HEK293 (cell line): ENCODE data around the gene CLCN2.

Experiments
- FEZF1 ChIP-seq: fragments of 450-650 bp; formaldehyde crosslinking; IDR thresholded peaks from 2 replicates; pipeline ENCODE4 v1.5.1; 2016; ENCODE audit warnings: missing biosample characterization, missing genetic modification characterization
- KLF17 ChIP-seq: fragments of 450-650 bp; formaldehyde crosslinking; IDR thresholded peaks from 2 replicates; pipeline ENCODE4 v1.5.1; 2016; ENCODE audit warnings: missing biosample characterization, missing genetic modification characterization
- KLF8 ChIP-seq: fragments of 450-650 bp; formaldehyde crosslinking; IDR thresholded peaks from 2 replicates; pipeline ENCODE4 v1.5.1; 2016; ENCODE audit warnings: missing biosample characterization, missing genetic modification characterization
- MEIS1 ChIP-seq: sonication (generic); formaldehyde crosslinking; IDR thresholded peaks from 2 replicates; pipeline ENCODE4 v1.8.1; 2022; ENCODE audit warnings: missing genetic modification reagents, mild to moderate bottlenecking, borderline replicate concordance
- PRDM1 ChIP-seq: fragments of 450-650 bp; formaldehyde crosslinking; IDR thresholded peaks from 2 replicates; pipeline ENCODE4; 2016; ENCODE audit warnings: missing biosample characterization, missing genetic modification characterization
- SALL2 ChIP-seq: fragments of 450-650 bp; formaldehyde crosslinking; IDR thresholded peaks from 2 replicates; pipeline ENCODE4 v1.5.0; 2017; ENCODE audit warnings: missing biosample characterization, mild to moderate bottlenecking, missing genetic modification characterization, borderline replicate concordance
- SCRT2 ChIP-seq: fragments of 450-650 bp; formaldehyde crosslinking; IDR thresholded peaks from 2 replicates; pipeline ENCODE4 v1.5.1; 2016; ENCODE audit warnings: missing biosample characterization, missing genetic modification characterization
- ZBTB1 ChIP-seq: fragments of 450-650 bp; formaldehyde crosslinking; IDR thresholded peaks from 2 replicates; pipeline ENCODE4 v1.5.1; 2016; ENCODE audit warnings: missing biosample characterization, missing genetic modification characterization
- ZBTB10 ChIP-seq: fragments of 450-650 bp; formaldehyde crosslinking; IDR thresholded peaks from 2 replicates; pipeline ENCODE4 v1.5.1; 2016; ENCODE audit warnings: missing biosample characterization, missing genetic modification characterization
- ZBTB21 ChIP-seq: fragments of 450-650 bp; formaldehyde crosslinking; IDR thresholded peaks from 2 replicates; pipeline ENCODE4 v1.5.1; 2017; ENCODE audit warnings: missing biosample characterization, missing genetic modification characterization
- ZBTB48 ChIP-seq: fragments of 450-650 bp; formaldehyde crosslinking; IDR thresholded peaks from 2 replicates; pipeline ENCODE4 v1.5.1; 2016; ENCODE audit warnings: missing biosample characterization, missing genetic modification characterization
- ZBTB7A ChIP-seq: fragments of 450-650 bp; formaldehyde crosslinking; IDR thresholded peaks from 2 replicates; pipeline ENCODE4 v1.5.1; 2016; ENCODE audit warnings: low read depth, missing biosample characterization, missing genetic modification characterization
- ZNF112 ChIP-seq: fragments of 450-650 bp; formaldehyde crosslinking; IDR thresholded peaks from 2 replicates; pipeline ENCODE4 v1.5.0; 2017; ENCODE audit warnings: missing biosample characterization, missing genetic modification characterization
- ZNF114 ChIP-seq: fragments of 450-650 bp; formaldehyde crosslinking; IDR thresholded peaks from 2 replicates; pipeline ENCODE4 v1.5.0; 2017; ENCODE audit warnings: missing biosample characterization, missing genetic modification characterization
- ZNF140 ChIP-seq: fragments of 450-650 bp; formaldehyde crosslinking; IDR thresholded peaks from 2 replicates; pipeline ENCODE4 v1.5.1; 2016; ENCODE audit warnings: missing biosample characterization, missing genetic modification characterization
- ZNF18 ChIP-seq: fragments of 450-650 bp; formaldehyde crosslinking; IDR thresholded peaks from 2 replicates; pipeline ENCODE4 v1.5.1; 2016; ENCODE audit warnings: missing biosample characterization, missing genetic modification characterization
- ZNF184 ChIP-seq: fragments of 450-650 bp; IDR thresholded peaks from 2 replicates; pipeline ENCODE4 v1.5.1; 2018; ENCODE audit warnings: missing biosample characterization, mild to moderate bottlenecking, missing genetic modification characterization
- ZNF221 ChIP-seq: fragments of 450-650 bp; formaldehyde crosslinking; IDR thresholded peaks from 2 replicates; pipeline ENCODE4 v1.5.1; 2017; ENCODE audit warnings: missing biosample characterization, missing genetic modification characterization, borderline replicate concordance
- ZNF302 ChIP-seq: fragments of 450-650 bp; formaldehyde crosslinking; IDR thresholded peaks from 2 replicates; pipeline ENCODE4 v1.5.1; 2016; ENCODE audit warnings: missing biosample characterization, missing genetic modification characterization, low read depth
- ZNF311 ChIP-seq: fragments of 450-650 bp; formaldehyde crosslinking; IDR thresholded peaks from 2 replicates; pipeline ENCODE4 v1.5.1; 2017; ENCODE audit warnings: missing biosample characterization, missing genetic modification characterization, borderline replicate concordance
- ZNF341 ChIP-seq: fragments of 450-650 bp; formaldehyde crosslinking; IDR thresholded peaks from 2 replicates; pipeline ENCODE4; 2016; ENCODE audit warnings: low read depth, missing biosample characterization, missing genetic modification characterization
- ZNF394 ChIP-seq: fragments of 450-650 bp; formaldehyde crosslinking; IDR thresholded peaks from 2 replicates; pipeline ENCODE4 v1.5.1; 2016; ENCODE audit warnings: missing biosample characterization, missing genetic modification characterization, mild to moderate bottlenecking, moderate library complexity, borderline replicate concordance
- ZNF530 ChIP-seq: fragments of 450-650 bp; formaldehyde crosslinking; IDR thresholded peaks from 2 replicates; pipeline ENCODE4 v1.5.1; 2016; ENCODE audit warnings: low read depth, missing biosample characterization, missing genetic modification characterization
- ZNF561 ChIP-seq: fragments of 450-650 bp; IDR thresholded peaks from 2 replicates; pipeline ENCODE4 v1.5.1; 2018; ENCODE audit warnings: missing biosample characterization, missing genetic modification characterization, borderline replicate concordance
- ZNF639 ChIP-seq: fragments of 450-650 bp; formaldehyde crosslinking; IDR thresholded peaks from 2 replicates; pipeline ENCODE4 v1.5.1; 2016; ENCODE audit warnings: missing biosample characterization, missing genetic modification characterization
- ZNF76 ChIP-seq: fragments of 450-650 bp; formaldehyde crosslinking; IDR thresholded peaks from 2 replicates; pipeline ENCODE4; 2016; ENCODE audit warnings: low read depth, missing biosample characterization, missing genetic modification characterization, borderline replicate concordance
- ZNF768 ChIP-seq: fragments of 450-650 bp; formaldehyde crosslinking; IDR thresholded peaks from 2 replicates; pipeline ENCODE4 v1.5.1; 2018; ENCODE audit warnings: missing biosample characterization, mild to moderate bottlenecking, missing genetic modification characterization
- ZNF792 ChIP-seq: fragments of 450-650 bp; formaldehyde crosslinking; IDR thresholded peaks from 2 replicates; pipeline ENCODE4 v1.5.1; 2016; ENCODE audit warnings: missing biosample characterization, missing genetic modification characterization
- ZNF843 ChIP-seq: fragments of 450-650 bp; formaldehyde crosslinking; IDR thresholded peaks from 2 replicates; pipeline ENCODE4 v1.5.1; 2016; ENCODE audit warnings: missing biosample characterization, missing genetic modification characterization
- ZSCAN23 ChIP-seq: fragments of 450-650 bp; formaldehyde crosslinking; IDR thresholded peaks from 2 replicates; pipeline ENCODE4 v1.5.1; 2016; ENCODE audit warnings: missing biosample characterization, missing genetic modification characterization
- ZSCAN30 ChIP-seq: fragments of 450-650 bp; IDR thresholded peaks from 2 replicates; pipeline ENCODE4 v1.5.1; 2018; ENCODE audit warnings: missing biosample characterization, mild to moderate bottlenecking, missing genetic modification characterization, moderate library complexity
- ZSCAN4 ChIP-seq: fragments of 450-650 bp; formaldehyde crosslinking; IDR thresholded peaks from 2 replicates; pipeline ENCODE4 v1.5.1; 2017; ENCODE audit warnings: missing biosample characterization, missing genetic modification characterization
- ZXDB ChIP-seq: fragments of 450-650 bp; formaldehyde crosslinking; IDR thresholded peaks from 2 replicates; pipeline ENCODE4 v1.5.1; 2016; ENCODE audit warnings: missing biosample characterization, missing genetic modification characterization

The CLCN2 gene

GRCh38 chr3:184362668-184363546, 1.5 kb upstream of the CLCN2 start (continued):
- TF ChIP-seq ZNF184 (tag by site-specific recombination), result 0 out of 2 replicates have a peak, but pooled peaks have one; percentile 38
- TF ChIP-seq ZSCAN4 (tag by site-specific recombination), result peak; percentile 84
- no peak for TF ChIP-seq ZNF639 (tag by site-specific recombination)
- TF ChIP-seq ZNF341 (tag by site-specific recombination), result no peak
- TF ChIP-seq ZSCAN30 (tag by site-specific recombination), result peak; percentile 80
- TF ChIP-seq KLF8 (tag by site-specific recombination), result peak; percentile 24
- no peak for TF ChIP-seq ZBTB21 (tag by site-specific recombination)
- TF ChIP-seq ZBTB10 (tag by site-specific recombination), result peak; percentile 41
- no peak for TF ChIP-seq ZNF18 (tag by site-specific recombination)
- TF ChIP-seq ZNF792 (tag by site-specific recombination), result no peak
- no peak for TF ChIP-seq ZNF768 (tag by site-specific recombination)
- no peak for TF ChIP-seq FEZF1 (tag by site-specific recombination)
- TF ChIP-seq ZNF140 (tag by site-specific recombination), result no peak
- TF ChIP-seq ZNF302 (tag by site-specific recombination), result no peak
- TF ChIP-seq ZNF76 (tag by site-specific recombination), result no peak
- no peak for TF ChIP-seq ZNF221 (tag by site-specific recombination)
- TF ChIP-seq MEIS1 (CRISPR knock-in tag), result no peak
- peak; percentile 9; the same call in 1 of the 2 replicates for TF ChIP-seq ZNF394
- no peak for TF ChIP-seq ZSCAN23 (tag by site-specific recombination)
- no peak; the same call in 1 of the 2 replicates for TF ChIP-seq ZBTB7A
- no peak for TF ChIP-seq ZNF112 (tag by site-specific recombination)
- no peak for TF ChIP-seq PRDM1
- no peak for TF ChIP-seq ZNF114 (tag by site-specific recombination)
- no peak for TF ChIP-seq ZBTB1 (tag by site-specific recombination)
- no peak for TF ChIP-seq SCRT2 (tag by site-specific recombination)
- peak; percentile 58 for TF ChIP-seq ZNF561
- TF ChIP-seq ZXDB (tag by site-specific recombination), result peak; percentile 32
- no peak for TF ChIP-seq ZNF530
- TF ChIP-seq ZBTB48 (tag by site-specific recombination), result no peak
- no peak for TF ChIP-seq SALL2
- TF ChIP-seq ZNF311 (tag by site-specific recombination), result no peak
- TF ChIP-seq KLF17 (tag by site-specific recombination), result 0 out of 2 replicates have a peak, but pooled peaks have one; percentile 19
- TF ChIP-seq ZNF843 (tag by site-specific recombination), result peak; percentile 9; the same call in 1 of the 2 replicates
